Mucosa of gallbladder (tissue), 1 donor: ENCODE measurements around the gene ITCH. TPM values are rescaled to one million over a fixed set of nuclear protein-coding genes. Genes with fewer than 3 reads are reported as not detected.

Experiments used
- DNase-seq: peaks from one replicate; pipeline ENCODE4 v3.0.0-alpha.2; 2020; ENCODE audit warnings: low spot score
- total RNA-seq: library from RNA; stranded (reverse); gene quantifications from one replicate; pipeline ENCODE4 v1.2.1, GENCODE V29; 2021
- donor health status: DM: no; HTN: no; CAD: no.

Gene ITCH
- total RNA-seq, 1 donor from 2014 or later: 46.2 TPM

GRCh38 chr20:34530342-34530741, 167.3 kb downstream of the ITCH start:
- no peak for DNase-seq

- no peak for DNase-seq
These were observed 168.7 kb downstream of the ITCH start for GRCh38 chr20:34531608-34532265.

- DNase-seq: no peak
These were observed 169.2 kb downstream of the ITCH start for GRCh38 chr20:34532320-34532719.

GRCh38 chr20:34532756-34533155, 169.7 kb downstream of the ITCH start:
- no peak for DNase-seq

- DNase-seq: no peak
These were observed 171.5 kb downstream of the ITCH start for GRCh38 chr20:34534391-34535165.

- no peak for DNase-seq
These were observed 172.3 kb downstream of the ITCH start for GRCh38 chr20:34535301-34535840.

- DNase-seq: no peak
These were observed 172.8 kb downstream of the ITCH start for GRCh38 chr20:34535857-34536256.

- DNase-seq: peak; percentile 29
These were observed 173.8 kb downstream of the ITCH start for GRCh38 chr20:34536798-34537394.

- no peak for DNase-seq
These were observed 174.6 kb downstream of the ITCH start for GRCh38 chr20:34537651-34538050.

GRCh38 chr20:34538671-34539123, 175.6 kb downstream of the ITCH start:
- DNase-seq: peak; percentile 40

GRCh38 chr20:34539756-34540155, 176.7 kb downstream of the ITCH start:
- DNase-seq: no peak

GRCh38 chr20:34540596-34541263, 177.7 kb downstream of the ITCH start:
- DNase-seq: no peak

GRCh38 chr20:34541264-34541901, 178.3 kb downstream of the ITCH start:
- no peak for DNase-seq

GRCh38 chr20:34541917-34542316, 178.8 kb downstream of the ITCH start:
- no peak for DNase-seq

GRCh38 chr20:34542439-34542838, 179.4 kb downstream of the ITCH start:
- DNase-seq: no peak

GRCh38 chr20:34543463-34544056, 180.5 kb downstream of the ITCH start:
- no peak for DNase-seq

- DNase-seq: no peak
These were observed 181.2 kb downstream of the ITCH start for GRCh38 chr20:34544109-34544796.

GRCh38 chr20:34546751-34547181, 183.7 kb downstream of the ITCH start:
- DNase-seq: no peak

GRCh38 chr20:34547844-34548613, 185.0 kb downstream of the ITCH start:
- DNase-seq: no peak
